Astrocyte (in vitro differentiated cells and primary cell): Measurements from ENCODE around the gene PCSK4. TPM values are rescaled to one million over a fixed set of nuclear protein-coding genes. Genes with fewer than 3 reads are reported as not detected.

Experiments used
- DNase-seq: peaks from one replicate; pipeline ENCODE4 v3.0.0-alpha.2; 2010; ENCODE audit warnings: low read depth
- FAIRE-seq: peaks from 2 replicates; lab custom pipeline; 2011; peaks lifted over from hg19 to GRCh38; lab: Jason Lieb, UNC
- H2AFZ ChIP-seq: 2 replicates; pipeline ENCODE4 v1.6.0; 2012; ENCODE audit warnings: low read depth, low read length, inconsistent platforms
- H3K27ac ChIP-seq: 2 replicates; pipeline ENCODE4 v1.5.1; 2011; ENCODE audit warnings: low read depth, low read length, inconsistent platforms
- H3K27me3 ChIP-seq: 2 replicates; pipeline ENCODE4 v1.6.0; 2011; ENCODE audit warnings: low read length, inconsistent platforms; ENCODE audit not compliant: insufficient read depth
- H3K36me3 ChIP-seq: 2 replicates; pipeline ENCODE4 v1.5.1; 2011; ENCODE audit warnings: low read length, inconsistent platforms; ENCODE audit not compliant: insufficient read depth
- H3K4me1 ChIP-seq: 2 replicates; pipeline ENCODE4 v1.5.1; 2011; ENCODE audit warnings: low read length, inconsistent platforms; ENCODE audit not compliant: insufficient read depth
- H3K4me2 ChIP-seq: 2 replicates; pipeline ENCODE4 v1.6.0; 2012; ENCODE audit warnings: low read length, inconsistent platforms
- H3K4me3 ChIP-seq: 2 replicates; pipeline ENCODE4 v1.5.1; 2011; ENCODE audit warnings: low read depth, mild to moderate bottlenecking, low read length, inconsistent platforms; ENCODE audit not compliant: insufficient read depth
- H3K79me2 ChIP-seq: 2 replicates; pipeline ENCODE4 v1.6.0; 2012; ENCODE audit warnings: mild to moderate bottlenecking, low read length, inconsistent platforms; ENCODE audit not compliant: insufficient read depth
- H3K9ac ChIP-seq: 2 replicates; pipeline ENCODE4 v1.6.0; 2012; ENCODE audit warnings: mild to moderate bottlenecking, low read length, inconsistent platforms
- H3K9me3 ChIP-seq: 2 replicates; pipeline ENCODE4 v1.5.1; 2012; ENCODE audit warnings: low read depth, mild to moderate bottlenecking, low read length, inconsistent platforms; ENCODE audit not compliant: insufficient read depth
- H4K20me1 ChIP-seq: 2 replicates; pipeline ENCODE4 v1.6.0; 2012; ENCODE audit warnings: low read length, inconsistent platforms; ENCODE audit not compliant: insufficient read depth
- H3K27ac Mint-ChIP-seq: one replicate; pipeline ENCODE4 v1.8.0; 2021; ENCODE audit warnings: mild to moderate bottlenecking, mixed read lengths; ENCODE audit not compliant: unreplicated experiment
- H3K27me3 Mint-ChIP-seq: one replicate; pipeline ENCODE4 v1.8.0; 2021; ENCODE audit warnings: low read depth, mixed read lengths; ENCODE audit not compliant: unreplicated experiment
- H3K36me3 Mint-ChIP-seq: one replicate; pipeline ENCODE4 v1.8.0; 2021; ENCODE audit warnings: low read depth, mixed read lengths; ENCODE audit not compliant: unreplicated experiment
- H3K4me1 Mint-ChIP-seq: one replicate; pipeline ENCODE4 v1.8.0; 2021; ENCODE audit warnings: low read depth, mixed read lengths; ENCODE audit not compliant: unreplicated experiment
- H3K4me3 Mint-ChIP-seq: one replicate; pipeline ENCODE4 v1.8.0; 2021; ENCODE audit warnings: mild to moderate bottlenecking, moderate library complexity, mixed read lengths; ENCODE audit not compliant: unreplicated experiment
- H3K9me3 Mint-ChIP-seq: one replicate; pipeline ENCODE4 v1.8.0; 2021; ENCODE audit warnings: mild to moderate bottlenecking, mixed read lengths; ENCODE audit not compliant: unreplicated experiment
- EZH2 ChIP-seq: IDR thresholded peaks from 2 replicates; pipeline ENCODE4 v1.6.1; 2012; ENCODE audit warnings: mild to moderate bottlenecking, low read length, inconsistent platforms; ENCODE audit not compliant: insufficient read depth
- total RNA-seq: library from RNA; stranded (reverse); gene quantifications from 2 replicates; pipeline ENCODE4 v1.2.1, GENCODE V29; 2021
- TF ChIP-seq, protein P1 (sequence below): IDR thresholded peaks from 2 replicates; pipeline ENCODE4 v1.5.1; 2011; ENCODE audit warnings: low read depth, mild to moderate bottlenecking, inconsistent platforms, low read length, moderate library complexity; ENCODE audit not compliant: insufficient read depth

PCSK4 gene
- total RNA-seq, 1 donor from 2014 or later = 2.7 TPM

DNA sequence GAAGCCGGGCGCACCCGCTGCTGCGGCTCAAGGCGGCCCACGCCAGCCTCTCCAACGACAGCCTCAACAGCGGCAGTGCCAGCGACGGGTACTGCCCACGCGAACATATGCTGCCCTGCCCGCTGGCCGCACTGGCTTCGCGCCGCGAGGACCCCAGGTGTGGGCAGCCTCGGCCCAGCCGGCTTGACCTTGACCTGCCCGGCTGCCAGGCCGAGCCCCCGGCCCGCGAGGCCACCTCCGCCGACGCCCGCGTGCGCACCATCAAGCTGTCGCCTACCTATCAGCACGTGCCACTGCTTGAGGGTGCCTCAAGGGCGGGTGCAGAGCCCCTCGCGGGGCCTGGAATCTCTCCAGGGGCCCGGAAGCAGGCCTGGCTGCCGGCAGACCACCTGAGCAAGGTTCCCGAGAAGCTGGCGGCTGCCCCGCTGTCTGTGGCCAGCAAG is 24.1 kb downstream of the PCSK4 start:
- Mint-ChIP-seq H3K36me3 (no peaks in the 10 kb centered on the region), H3K27me3 (peaks cover 4% of the 10 kb centered on the region)

GRCh38 chr19:1465191-1466016 is 24.7 kb downstream of the PCSK4 start:
- H3K27ac ChIP-seq = no peak overlapping the region
- DNase-seq = no peak
- no peaks in the 10 kb centered on the region for H3K36me3 Mint-ChIP-seq
- no peaks in the 10 kb centered on the region for H3K9me3 Mint-ChIP-seq
- H3K36me3 ChIP-seq = no peaks in the 10 kb centered on the region
- no peak overlapping the region for H3K4me3 ChIP-seq
- H3K4me3 Mint-ChIP-seq = no peak overlapping the region
- no peak overlapping the region for H3K9ac ChIP-seq
- H3K27ac Mint-ChIP-seq = no peak overlapping the region
- no peak for TF ChIP-seq EZH2
- TF ChIP-seq, protein P1, sequence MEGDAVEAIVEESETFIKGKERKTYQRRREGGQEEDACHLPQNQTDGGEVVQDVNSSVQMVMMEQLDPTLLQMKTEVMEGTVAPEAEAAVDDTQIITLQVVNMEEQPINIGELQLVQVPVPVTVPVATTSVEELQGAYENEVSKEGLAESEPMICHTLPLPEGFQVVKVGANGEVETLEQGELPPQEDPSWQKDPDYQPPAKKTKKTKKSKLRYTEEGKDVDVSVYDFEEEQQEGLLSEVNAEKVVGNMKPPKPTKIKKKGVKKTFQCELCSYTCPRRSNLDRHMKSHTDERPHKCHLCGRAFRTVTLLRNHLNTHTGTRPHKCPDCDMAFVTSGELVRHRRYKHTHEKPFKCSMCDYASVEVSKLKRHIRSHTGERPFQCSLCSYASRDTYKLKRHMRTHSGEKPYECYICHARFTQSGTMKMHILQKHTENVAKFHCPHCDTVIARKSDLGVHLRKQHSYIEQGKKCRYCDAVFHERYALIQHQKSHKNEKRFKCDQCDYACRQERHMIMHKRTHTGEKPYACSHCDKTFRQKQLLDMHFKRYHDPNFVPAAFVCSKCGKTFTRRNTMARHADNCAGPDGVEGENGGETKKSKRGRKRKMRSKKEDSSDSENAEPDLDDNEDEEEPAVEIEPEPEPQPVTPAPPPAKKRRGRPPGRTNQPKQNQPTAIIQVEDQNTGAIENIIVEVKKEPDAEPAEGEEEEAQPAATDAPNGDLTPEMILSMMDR = no peak
- H3K4me1 Mint-ChIP-seq = no peaks in the 10 kb centered on the region
- FAIRE-seq = no peak
- no peak overlapping the region for H2AFZ ChIP-seq
- no peaks in the 10 kb centered on the region for H3K79me2 ChIP-seq
- H3K27me3 Mint-ChIP-seq = peaks cover 4% of the 10 kb centered on the region
- no peaks in the 10 kb centered on the region for H3K27me3 ChIP-seq
- H3K4me2 ChIP-seq = no peak overlapping the region
- H4K20me1 ChIP-seq = peaks cover 3% of the 10 kb centered on the region
- H3K9me3 ChIP-seq = no peaks in the 10 kb centered on the region
- no peaks in the 10 kb centered on the region for H3K4me1 ChIP-seq

More for the DNA sequence above, 24.1 kb downstream of the PCSK4 start:
- Histone ChIP-seq H2AFZ (no peak overlapping the region), H3K4me1 (peaks cover 5% of the 10 kb centered on the region), H3K27me3 (peaks cover 1% of the 10 kb centered on the region), H4K20me1 (peaks cover 7% of the 10 kb centered on the region), H3K4me2 (no peak overlapping the region), H3K4me3 (no peak overlapping the region), H3K36me3 (no peaks in the 10 kb centered on the region), H3K9ac (no peak overlapping the region), H3K27ac (no peak overlapping the region), H3K9me3 (no peaks in the 10 kb centered on the region), H3K79me2 (no peaks in the 10 kb centered on the region)
- H3K4me1 Mint-ChIP-seq = no peaks in the 10 kb centered on the region
- H3K9me3 Mint-ChIP-seq = no peaks in the 10 kb centered on the region
- H3K27ac Mint-ChIP-seq = no peak overlapping the region
- no peak overlapping the region for H3K4me3 Mint-ChIP-seq
- FAIRE-seq (no peak), DNase-seq (no peak)
- no peak for TF ChIP-seq EZH2
- TF ChIP-seq, protein P1 = no peak

- Mint-ChIP-seq H3K27me3 (peaks cover 16% of the 10 kb centered on the region), H3K4me3 (no peak overlapping the region), H3K36me3 (peaks cover 6% of the 10 kb centered on the region), H3K9me3 (no peaks in the 10 kb centered on the region), H3K27ac (no peak overlapping the region), H3K4me1 (no peaks in the 10 kb centered on the region)
- H4K20me1 ChIP-seq = no peaks in the 10 kb centered on the region
- FAIRE-seq = no peak
- no peak overlapping the region for H3K4me3 ChIP-seq
- TF ChIP-seq, protein P1 = no peak
- no peak for TF ChIP-seq EZH2
- no peak overlapping the region for H3K4me2 ChIP-seq
- DNase-seq = no peak
- no peaks in the 10 kb centered on the region for H3K9me3 ChIP-seq
- H3K79me2 ChIP-seq = no peaks in the 10 kb centered on the region
- H3K4me1 ChIP-seq = no peaks in the 10 kb centered on the region
- peaks cover 2% of the 10 kb centered on the region for H3K27me3 ChIP-seq
- no peaks in the 10 kb centered on the region for H3K36me3 ChIP-seq
- no peak overlapping the region for H3K9ac ChIP-seq
- H3K27ac ChIP-seq = no peak overlapping the region
- H2AFZ ChIP-seq = no peak overlapping the region
Observed at GRCh38 chr19:1461862-1462261, 28.3 kb downstream of the PCSK4 start.
